Left lung (tissue), 10 donors: ENCODE measurements around the gene MLPH. TPM values are rescaled to one million over a fixed set of nuclear protein-coding genes. Genes with fewer than 3 reads are reported as not detected.
A peak's percentile ranks its signal among the peaks of the same experiment; 100 is the strongest.

Experiments
- ATAC-seq: fragments of 200-7000 bp; cut with Tn5 transposase; one replicate; pipeline ENCODE4 v1.9.1; 2020; ENCODE audit warnings: moderate library complexity
- DNase-seq, 4 donors: peaks; one replicate each; pipeline ENCODE4 v3.0.0-alpha.2; 2013 to 2020
- H3K27ac ChIP-seq, 2 donors: fragments of 200-600 bp; sonication (generic) in 1 of 2; one replicate each; pipeline versions ENCODE4 v1.5.0 to v1.8.0; 2020 to 2021
- H3K27me3 ChIP-seq, 2 donors: fragments of 200-600 bp; sonication (generic) in 1 of 2; one replicate each; pipeline versions ENCODE4 v1.5.0 to v1.8.0; 2020 to 2021
- H3K36me3 ChIP-seq, 2 donors: fragments of 200-600 bp; sonication (generic) in 1 of 2; one replicate each; pipeline versions ENCODE4 v1.5.0 to v1.8.0; 2020 to 2021
- H3K4me1 ChIP-seq, 2 donors: fragments of 200-600 bp; one replicate each; pipeline ENCODE4 v1.8.0; 2021
- H3K4me3 ChIP-seq, 2 donors: fragments of 200-600 bp; sonication (generic) in 1 of 2; one replicate each; pipeline versions ENCODE4 v1.5.0 to v1.8.0; 2020 to 2021; ENCODE audit warnings: mild to moderate bottlenecking in 1 of 2
- H3K9me3 ChIP-seq, 2 donors: fragments of 200-600 bp; sonication (generic) in 1 of 2; one replicate each; pipeline versions ENCODE4 v1.5.0 to v1.8.0; 2020 to 2021
- intact Hi-C, 2 donors: fragments of 100-400 bp; cut with DNase I; formaldehyde crosslinking; loops; one replicate each; pipeline versions ENCODE4 v1.11.2 to v1.14.2; 2022
- polyA plus RNA-seq, 6 donors: library from polyadenylated mRNA; unstranded; fragments of 120-200 nt; gene quantifications; one replicate each; pipeline ENCODE4 v1.2.1, GENCODE V29; 2013; ENCODE audit not compliant: insufficient read length in 6 of 6
- total RNA-seq, 2 donors: library from RNA; stranded (reverse); fragmentation: NEBNext Ultra II Directional; extraction: Animal tissue kit (Norgen Biotek cat#: 25700); gene quantifications; one replicate each; pipeline ENCODE4 v1.2.1, GENCODE V29; 2021
- TF ChIP-seq, protein P1 (sequence below), 2 donors: fragments of 200-600 bp; sonication (generic) in 1 of 2; IDR thresholded peaks; one replicate each; pipeline versions ENCODE4 v1.5.0 to v1.8.0; 2021; ENCODE audit warnings: antibody characterized with exemption in 2 of 2
- donor health status: DM: no; HTN: yes; CAD: no.
- donor health status: DM: no; HTN: no; CAD: no.

The MLPH gene
- total and polyA plus RNA-seq, 8 donors, result 1.9 to 296 (median 3.2) TPM

DNA sequence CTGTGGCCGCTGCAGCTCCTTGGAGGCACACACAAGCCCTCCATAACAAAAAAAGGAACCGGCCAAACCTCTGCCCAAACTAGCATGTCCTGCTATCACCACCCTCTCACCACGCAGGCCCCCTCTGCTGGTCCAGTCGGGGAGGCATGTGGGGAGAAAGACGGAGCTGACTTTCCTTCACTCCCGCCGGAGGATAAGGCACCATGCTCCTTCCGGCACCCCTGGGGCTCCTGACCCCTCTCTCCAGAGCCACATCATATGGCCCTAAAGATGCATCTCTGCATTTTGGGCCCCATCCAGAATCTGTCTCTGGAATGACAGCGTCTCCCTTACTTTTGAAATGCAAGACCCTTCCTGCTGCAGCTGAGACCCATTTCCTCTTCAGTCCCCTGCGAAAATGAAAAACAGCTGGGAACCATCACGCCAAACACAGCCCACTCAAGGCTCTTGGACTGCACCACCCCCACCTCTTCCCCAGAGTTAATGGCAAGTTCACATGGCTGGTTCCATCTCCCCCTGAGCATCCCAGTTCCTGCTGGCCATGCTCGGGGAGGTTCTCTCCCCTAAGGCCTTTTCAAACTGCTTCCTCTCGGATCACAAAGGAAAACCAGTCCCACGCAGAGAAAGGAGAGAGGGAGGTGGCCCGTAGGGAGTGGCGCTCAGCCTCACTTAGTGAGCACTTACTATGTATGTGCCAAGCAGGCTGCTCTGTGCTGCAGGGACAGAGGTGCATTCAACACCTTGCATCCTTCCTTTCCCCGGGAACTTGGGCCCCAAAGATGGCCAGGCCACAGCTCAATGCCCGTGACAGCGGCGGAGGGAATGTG lies 35.2 kb upstream of the MLPH start:
- Histone ChIP-seq H3K4me1 (peaks cover 10 to 15% of the 10 kb centered on the region in 2 donors), H3K36me3 (no peaks in the 10 kb centered on the region), H3K9me3 (no peaks in the 10 kb centered on the region), H3K4me3 (no peak overlapping the region), H3K27ac (no peak overlapping the region), H3K27me3 (peaks cover 0 to 24% of the 10 kb centered on the region in 2 donors)
- ATAC-seq, result no peak
- peak in 2 of 4 donors; percentile 84 to 88 for DNase-seq
- intact Hi-C loops, result no loop called here
- TF ChIP-seq, protein P1, sequence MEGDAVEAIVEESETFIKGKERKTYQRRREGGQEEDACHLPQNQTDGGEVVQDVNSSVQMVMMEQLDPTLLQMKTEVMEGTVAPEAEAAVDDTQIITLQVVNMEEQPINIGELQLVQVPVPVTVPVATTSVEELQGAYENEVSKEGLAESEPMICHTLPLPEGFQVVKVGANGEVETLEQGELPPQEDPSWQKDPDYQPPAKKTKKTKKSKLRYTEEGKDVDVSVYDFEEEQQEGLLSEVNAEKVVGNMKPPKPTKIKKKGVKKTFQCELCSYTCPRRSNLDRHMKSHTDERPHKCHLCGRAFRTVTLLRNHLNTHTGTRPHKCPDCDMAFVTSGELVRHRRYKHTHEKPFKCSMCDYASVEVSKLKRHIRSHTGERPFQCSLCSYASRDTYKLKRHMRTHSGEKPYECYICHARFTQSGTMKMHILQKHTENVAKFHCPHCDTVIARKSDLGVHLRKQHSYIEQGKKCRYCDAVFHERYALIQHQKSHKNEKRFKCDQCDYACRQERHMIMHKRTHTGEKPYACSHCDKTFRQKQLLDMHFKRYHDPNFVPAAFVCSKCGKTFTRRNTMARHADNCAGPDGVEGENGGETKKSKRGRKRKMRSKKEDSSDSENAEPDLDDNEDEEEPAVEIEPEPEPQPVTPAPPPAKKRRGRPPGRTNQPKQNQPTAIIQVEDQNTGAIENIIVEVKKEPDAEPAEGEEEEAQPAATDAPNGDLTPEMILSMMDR (IDR thresholded peaks at IDR 0.05), result no peak

GRCh38 chr2:237452861-237453260 lies 34.2 kb upstream of the MLPH start:
- DNase-seq, result no peak
- no peak for ATAC-seq
- TF ChIP-seq, protein P1 (IDR thresholded peaks at IDR 0.05), result no peak
- no peak overlapping the region for H3K4me3 ChIP-seq
- H3K27me3 ChIP-seq, result peaks cover 0 to 24% of the 10 kb centered on the region in 2 donors
- H3K9me3 ChIP-seq, result no peaks in the 10 kb centered on the region
- no peak overlapping the region for H3K27ac ChIP-seq
- no peaks in the 10 kb centered on the region for H3K36me3 ChIP-seq
- H3K4me1 ChIP-seq, result peaks cover 10 to 15% of the 10 kb centered on the region in 2 donors
- intact Hi-C loops, result no loop called here

GRCh38 chr2:237453671-237454070 lies 33.4 kb upstream of the MLPH start:
- TF ChIP-seq, protein P1 (IDR thresholded peaks at IDR 0.05), result no peak
- ATAC-seq, result no peak

DNA sequence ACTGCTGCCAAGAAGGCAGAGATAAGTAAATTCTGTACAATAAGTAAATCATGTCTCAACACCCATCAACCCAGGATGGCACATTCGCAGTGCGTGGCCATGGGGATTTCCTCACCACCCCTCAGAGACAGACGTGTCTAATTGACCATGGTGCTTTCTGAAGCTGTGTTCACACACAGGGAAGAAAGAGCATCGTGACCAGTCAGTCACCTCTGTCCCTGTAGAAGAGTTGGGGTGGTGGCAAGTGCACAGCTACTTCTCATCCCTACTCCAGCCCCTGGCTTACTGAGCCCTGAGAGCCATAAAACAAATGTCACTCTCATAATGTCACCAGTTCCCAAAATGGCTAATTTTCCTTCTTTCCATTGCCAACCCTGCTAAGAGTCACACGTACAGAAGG lies 31.3 kb upstream of the MLPH start:
- TF ChIP-seq, protein P1 (IDR thresholded peaks at IDR 0.05), result no peak
- H3K9me3 ChIP-seq, result no peaks in the 10 kb centered on the region
- H3K4me3 ChIP-seq, result no peak overlapping the region
- no peak overlapping the region for H3K27ac ChIP-seq
- DNase-seq, result no peak
- no peaks in the 10 kb centered on the region for H3K36me3 ChIP-seq
- peaks cover 0 to 24% of the 10 kb centered on the region in 2 donors for H3K27me3 ChIP-seq
- no peaks in the 10 kb centered on the region for H3K4me1 ChIP-seq
- no peak for ATAC-seq
- intact Hi-C loops, result no loop called here

More at GRCh38 chr2:237453671-237454070, 33.4 kb upstream of the MLPH start:
- H3K9me3 ChIP-seq, result no peaks in the 10 kb centered on the region
- H3K36me3 ChIP-seq, result no peaks in the 10 kb centered on the region
- peaks cover 10 to 14% of the 10 kb centered on the region in 2 donors for H3K4me1 ChIP-seq
- H3K4me3 ChIP-seq, result no peak overlapping the region
- no peak for DNase-seq
- H3K27ac ChIP-seq, result no peak overlapping the region
- H3K27me3 ChIP-seq, result peaks cover 0 to 24% of the 10 kb centered on the region in 2 donors
- intact Hi-C loops, result no loop called here

DNA sequence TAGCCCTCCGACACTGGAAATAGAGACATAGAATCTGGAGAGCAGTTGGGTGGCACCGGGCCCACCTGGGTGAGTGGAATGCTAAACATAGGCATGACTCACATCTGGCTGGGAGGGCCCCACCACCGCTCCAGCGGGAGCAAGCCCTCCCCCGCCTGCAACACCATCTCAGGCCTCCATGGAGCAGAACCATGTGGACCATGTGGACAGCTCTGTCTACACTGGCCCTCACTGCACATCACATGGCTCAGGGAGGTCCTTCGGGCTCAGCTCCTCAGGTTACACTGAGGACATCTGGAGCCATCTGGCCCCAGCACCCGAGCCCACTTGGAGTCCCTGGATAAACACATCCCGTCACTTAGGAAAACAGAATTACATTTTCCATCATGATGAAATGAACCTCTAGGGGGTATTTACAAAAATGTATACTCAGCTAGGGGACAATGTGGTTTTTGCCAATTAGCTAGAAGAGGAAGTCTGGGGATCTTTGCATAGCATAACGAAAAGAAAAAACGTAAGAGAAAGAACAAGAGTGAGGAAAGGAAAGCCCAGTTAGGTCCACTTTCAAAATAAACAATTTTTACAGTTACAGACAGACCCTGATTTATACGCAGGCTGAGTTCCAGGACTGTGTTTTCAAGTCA lies 30.7 kb upstream of the MLPH start:
- TF ChIP-seq, protein P1 (IDR thresholded peaks at IDR 0.05), result no peak
- no peak overlapping the region for H3K4me3 ChIP-seq
- ATAC-seq (peak; percentile 56), DNase-seq (peak in 1 of 4 donors; percentile 87)
- intact Hi-C loops, result no loop called here
- H3K27me3 ChIP-seq, result peaks cover 0 to 24% of the 10 kb centered on the region in 2 donors
- H3K36me3 ChIP-seq, result no peaks in the 10 kb centered on the region
- H3K9me3 ChIP-seq, result no peaks in the 10 kb centered on the region
- H3K4me1 ChIP-seq, result no peaks in the 10 kb centered on the region
- no peak overlapping the region for H3K27ac ChIP-seq
